Caco-2 (cell line): ENCODE data around the gene BLZF1. TPM values are rescaled to one million over a fixed set of nuclear protein-coding genes. Genes with fewer than 3 reads are reported as not detected.

ENCODE experiments used
- BruUV-seq: library from RNA; stranded (reverse); fragments of 400-500 nt; replicated peaks from 2 replicates; lab custom pipeline; 2021; lab: Mats Ljungman, UMichigan
- CTCF ChIA-PET: fragments of 300-600 bp; sonication (Branson Sonifier 250); formaldehyde crosslinking; loops from one replicate; lab custom pipeline; 2022; ENCODE audit warnings: antibody characterized with exemption; lab: Charles Lee
- POLR2A ChIA-PET: fragments of 300-600 bp; sonication (Branson Sonifier 250); formaldehyde crosslinking; loops from one replicate; lab custom pipeline; 2022; ENCODE audit warnings: antibody characterized with exemption; lab: Charles Lee
- DNase-seq, 2 experiments: peaks; one replicate each; pipeline versions ENCODE4 v3.0.0 to v3.0.0-alpha.2; 2020 to 2022
- H3K27me3 ChIP-seq: replicated peaks from 2 replicates; pipeline ENCODE4 v1.6.0; 2011; ENCODE audit warnings: low read length; ENCODE audit not compliant: control insufficient read depth, insufficient read depth
- H3K36me3 ChIP-seq: 2 replicates; pipeline ENCODE4 v1.5.1; 2011; ENCODE audit warnings: low read length; ENCODE audit not compliant: control insufficient read depth, insufficient read depth
- H3K4me1 ChIP-seq: fragments of 250-450 bp; sonication (Bioruptor Pico); 2 replicates; pipeline ENCODE4 v1.5.1; 2020; ENCODE audit warnings: mild to moderate bottlenecking
- H3K4me3 ChIP-seq: 2 replicates; pipeline ENCODE4 v1.5.1; 2011; ENCODE audit warnings: low read depth, mild to moderate bottlenecking, control low read depth, low read length
- H3K9me3 ChIP-seq: fragments of 250-450 bp; sonication (Bioruptor Pico); 2 replicates; pipeline ENCODE4 v1.5.1; 2020; ENCODE audit warnings: mild to moderate bottlenecking, moderate library complexity
- H3K27ac Mint-ChIP-seq: one replicate; pipeline ENCODE4 v1.8.0; 2022; ENCODE audit warnings: mixed read lengths; ENCODE audit not compliant: unreplicated experiment
- H3K27me3 Mint-ChIP-seq: one replicate; pipeline ENCODE4 v1.8.0; 2022; ENCODE audit warnings: mixed read lengths; ENCODE audit not compliant: insufficient read depth, unreplicated experiment
- H3K36me3 Mint-ChIP-seq: one replicate; pipeline ENCODE4 v1.8.0; 2022; ENCODE audit warnings: mild to moderate bottlenecking, mixed read lengths; ENCODE audit not compliant: insufficient read depth, unreplicated experiment
- H3K4me1 Mint-ChIP-seq: one replicate; pipeline ENCODE4 v1.8.0; 2022; ENCODE audit warnings: low read depth, mixed read lengths; ENCODE audit not compliant: unreplicated experiment
- H3K4me3 Mint-ChIP-seq: one replicate; pipeline ENCODE4 v1.8.0; 2022; ENCODE audit warnings: mild to moderate bottlenecking, moderate library complexity, mixed read lengths; ENCODE audit not compliant: unreplicated experiment
- H3K9me3 Mint-ChIP-seq: one replicate; pipeline ENCODE4 v1.8.0; 2022; ENCODE audit warnings: mixed read lengths; ENCODE audit not compliant: unreplicated experiment
- CTCF ChIP-seq, 2 experiments: fragments of 200-600 bp in 1 of 2; IDR thresholded peaks; 1 replicate in 1 of 2; 2 replicates in 1 of 2; pipeline versions ENCODE4 v1.5.1 to v1.8.0; 2011 to 2022; ENCODE audit warnings: antibody characterized with exemption in 1 of 2, control low read depth in 1 of 2, inconsistent platforms in 1 of 2, low read depth in 1 of 2, low read length in 1 of 2, mild to moderate bottlenecking in 1 of 2, moderate library complexity in 1 of 2; ENCODE audit not compliant: insufficient read depth in 1 of 2, severe bottlenecking in 1 of 2, unreplicated experiment in 1 of 2
- intact Hi-C: fragments of 100-400 bp; cut with micrococcal nuclease; formaldehyde crosslinking; loops from one replicate; pipeline ENCODE4 v1.10.0; 2022; ENCODE audit not compliant: unreplicated experiment
- total RNA-seq: library from RNA; stranded (reverse); gene quantifications from 2 replicates; pipeline ENCODE4 v1.2.3, GENCODE V29; 2022

BLZF1 gene
- total RNA-seq, 1 experiment from 2014 or later: 23.5 TPM

DNA sequence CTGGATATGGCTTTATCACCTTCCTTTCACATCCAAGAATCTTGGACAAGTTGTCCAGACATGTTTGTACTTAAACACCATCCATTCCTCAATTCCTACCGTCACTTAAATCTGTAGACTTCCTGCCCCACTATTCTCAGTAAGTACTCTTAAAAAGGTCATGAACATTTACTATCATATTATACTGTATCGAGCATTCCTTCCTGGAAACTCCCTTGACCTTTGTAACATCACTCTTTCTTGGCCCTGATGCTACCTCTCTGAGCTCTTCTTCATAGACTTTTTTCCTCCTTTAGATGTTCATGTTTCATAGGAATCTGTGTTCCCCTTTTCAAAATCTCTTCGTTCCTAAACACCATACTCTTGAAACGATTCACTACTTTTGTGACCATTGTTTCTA lies 15.5 kb downstream of the BLZF1 start:
- no peaks in the 10 kb centered on the region for H3K27me3 Mint-ChIP-seq
- H3K27ac Mint-ChIP-seq: no peak overlapping the region
- H3K4me3 Mint-ChIP-seq: no peak overlapping the region
- H3K4me1 ChIP-seq: no peaks in the 10 kb centered on the region
- no peaks in the 10 kb centered on the region for H3K9me3 Mint-ChIP-seq
- no peak for DNase-seq
- peaks cover 1% of the 10 kb centered on the region for H3K36me3 ChIP-seq
- peaks cover 26% of the 10 kb centered on the region for H3K36me3 Mint-ChIP-seq
- H3K4me3 ChIP-seq: no peak overlapping the region
- H3K4me1 Mint-ChIP-seq: no peaks in the 10 kb centered on the region
- H3K9me3 ChIP-seq: no peaks in the 10 kb centered on the region
- intact Hi-C loops: no loop called here
- H3K27me3 ChIP-seq: no peaks in the 10 kb centered on the region
- ChIA-PET POLR2A (no interaction called here), CTCF (no interaction called here)
- no peak for TF ChIP-seq CTCF (IDR thresholded peaks at IDR 0.05; ENCODE audit: insufficient read depth in 1 of 2, low read depth in 1 of 2, low read length in 1 of 2, severe bottlenecking in 1 of 2, unreplicated experiment in 1 of 2)
- BruUV-seq: no TSS peak

DNA sequence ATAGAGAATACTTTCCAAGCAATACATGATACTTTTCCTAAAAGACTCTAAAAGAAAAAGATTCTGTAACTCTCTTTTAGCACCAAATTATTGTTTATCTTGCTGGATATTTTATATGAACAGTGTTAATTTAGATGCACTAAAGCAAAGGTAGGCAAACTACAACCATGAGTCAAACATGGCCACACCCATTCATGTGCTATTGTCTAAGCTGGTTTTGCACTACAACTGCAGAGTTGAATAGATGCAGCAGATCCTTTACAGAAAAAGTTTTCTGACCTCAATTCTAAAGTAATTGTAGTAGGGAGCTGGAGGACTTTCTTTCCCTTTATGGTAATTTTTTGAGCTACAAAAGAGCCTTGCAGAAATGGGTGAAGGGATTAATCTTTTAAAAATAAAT lies 19.4 kb downstream of the BLZF1 start:
- H3K9me3 Mint-ChIP-seq: no peaks in the 10 kb centered on the region
- no peak overlapping the region for H3K4me3 ChIP-seq
- H3K4me3 Mint-ChIP-seq: no peak overlapping the region
- TF ChIP-seq CTCF (IDR thresholded peaks at IDR 0.05; ENCODE audit: insufficient read depth in 1 of 2, low read depth in 1 of 2, low read length in 1 of 2, severe bottlenecking in 1 of 2, unreplicated experiment in 1 of 2): no peak
- no peaks in the 10 kb centered on the region for H3K4me1 Mint-ChIP-seq
- TSS peak; percentile 11 for BruUV-seq
- ChIA-PET POLR2A (no interaction called here), CTCF (no interaction called here)
- H3K27me3 ChIP-seq: no peaks in the 10 kb centered on the region
- no peaks in the 10 kb centered on the region for H3K4me1 ChIP-seq
- no peaks in the 10 kb centered on the region for H3K9me3 ChIP-seq
- intact Hi-C loops: no loop called here
- no peaks in the 10 kb centered on the region for H3K36me3 ChIP-seq
- no peaks in the 10 kb centered on the region for H3K27me3 Mint-ChIP-seq
- no peak overlapping the region for H3K27ac Mint-ChIP-seq
- no peak for DNase-seq
- peaks cover 34% of the 10 kb centered on the region for H3K36me3 Mint-ChIP-seq

DNA sequence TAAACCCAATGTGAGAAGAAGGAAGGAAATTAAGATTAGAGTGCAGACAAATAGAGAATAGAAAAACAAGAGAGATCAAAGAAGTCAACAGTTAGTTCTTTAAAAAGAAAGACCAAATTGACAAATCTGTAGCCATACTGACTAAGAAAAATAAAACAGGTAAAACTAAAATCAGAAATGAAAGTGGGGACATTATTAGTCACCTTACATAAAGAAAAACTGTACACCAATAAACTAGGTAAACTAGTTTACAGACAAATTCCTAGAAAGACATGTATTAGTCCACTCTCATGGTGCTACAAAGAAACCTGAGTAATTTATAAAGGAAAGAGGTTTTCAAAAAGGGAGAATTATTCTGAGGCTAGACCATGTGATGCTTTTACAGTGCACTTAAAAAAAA lies 22.3 kb downstream of the BLZF1 start:
- H3K4me3 Mint-ChIP-seq: no peak overlapping the region
- peaks cover 34% of the 10 kb centered on the region for H3K36me3 Mint-ChIP-seq
- H3K27ac Mint-ChIP-seq: no peak overlapping the region
- H3K9me3 Mint-ChIP-seq: no peaks in the 10 kb centered on the region
- ChIA-PET CTCF (no interaction called here), POLR2A (no interaction called here)
- intact Hi-C loops: loop anchor here (5.0 kb wide), 1 partner anchor 157 kb away; no protein-coding TSS in a partner anchor
- BruUV-seq: no TSS peak
- DNase-seq: no peak
- Histone ChIP-seq H3K27me3 (no peaks in the 10 kb centered on the region), H3K36me3 (no peaks in the 10 kb centered on the region), H3K9me3 (no peaks in the 10 kb centered on the region), H3K4me3 (no peak overlapping the region), H3K4me1 (no peaks in the 10 kb centered on the region)
- H3K4me1 Mint-ChIP-seq: no peaks in the 10 kb centered on the region
- no peak for TF ChIP-seq CTCF (IDR thresholded peaks at IDR 0.05; ENCODE audit: insufficient read depth in 1 of 2, low read depth in 1 of 2, low read length in 1 of 2, severe bottlenecking in 1 of 2, unreplicated experiment in 1 of 2)
- H3K27me3 Mint-ChIP-seq: no peaks in the 10 kb centered on the region
